Upper lobe of left lung (tissue), 6 donors: Measurements from ENCODE around the gene RPGRIP1L. TPM values are rescaled to one million over a fixed set of nuclear protein-coding genes. Genes with fewer than 3 reads are reported as not detected.
"Not testable (repeated sequence)": the region's sequence is repeated elsewhere in the genome, so short reads cannot be mapped to it uniquely, and the experiment has no call there.

Source experiments
- ATAC-seq, 2 donors: fragments of 200-7000 bp; cut with Tn5 transposase; one replicate each; pipeline ENCODE4 v1.9.1; 2022; ENCODE audit warnings: mild to moderate bottlenecking in 2 of 2, moderate library complexity in 2 of 2; ENCODE audit not compliant: low FRiP score in 2 of 2
- DNase-seq, 2 donors: peaks; one replicate each; pipeline ENCODE4 v3.0.0-alpha.2; 2019 to 2020
- H3K27ac ChIP-seq, 4 donors: fragments of 200-600 bp; sonication (generic); one replicate each; pipeline ENCODE4 v1.5.1; 2016 to 2019
- H3K27me3 ChIP-seq, 4 donors: fragments of 200-600 bp; sonication (generic); one replicate each; pipeline ENCODE4 v1.5.1; 2017 to 2019
- H3K36me3 ChIP-seq, 4 donors: fragments of 200-600 bp; sonication (generic); one replicate each; pipeline ENCODE4 v1.5.1; 2016 to 2019
- H3K4me1 ChIP-seq, 4 donors: fragments of 200-600 bp; sonication (generic); one replicate each; pipeline ENCODE4 v1.5.1; 2018 to 2019
- H3K4me3 ChIP-seq, 4 donors: fragments of 200-600 bp; sonication (generic); one replicate each; pipeline ENCODE4 v1.5.1; 2017 to 2019; ENCODE audit warnings: mild to moderate bottlenecking in 2 of 4, moderate library complexity in 1 of 4
- H3K9me3 ChIP-seq, 4 donors: fragments of 200-600 bp; sonication (generic); one replicate each; pipeline ENCODE4 v1.5.1; 2018 to 2019
- EP300 ChIP-seq, 4 donors: sonication (generic); formaldehyde crosslinking; IDR thresholded peaks; one replicate each; pipeline ENCODE4 v1.5.1; 2017; ENCODE audit warnings: antibody characterized with exemption in 4 of 4, control low read depth in 2 of 4
- POLR2A ChIP-seq, 4 donors: fragments of 450-650 bp; IDR thresholded peaks; one replicate each; pipeline ENCODE4 v1.5.1; 2016 to 2017; ENCODE audit warnings: antibody characterized with exemption in 4 of 4, mild to moderate bottlenecking in 2 of 4
- POLR2AphosphoS5 ChIP-seq, 2 donors: sonication (generic); formaldehyde crosslinking; IDR thresholded peaks; one replicate each; pipeline ENCODE4 v1.5.1; 2017; ENCODE audit warnings: antibody characterized with exemption in 2 of 2
- WGBS, 2 donors: methylation state at CpG; one replicate each; pipeline ENCODE4 v1.1.5; 2017 to 2018; 5-methylcytosine and 5-hydroxymethylcytosine counted together
- total RNA-seq, 6 donors: library from RNA; depleted of rRNA in 4 of 6; stranded (reverse); fragments of >200 nt in 4 of 6; gene quantifications; one replicate each; pipeline versions ENCODE4 v1.1.0 to v1.2.1, GENCODE V29; 2016 to 2021
- TF ChIP-seq, protein P1 (sequence below), 6 experiments: fragments of 450-650 bp in 4 of 6; fragments of 200-600 bp in 2 of 6; sonication (generic) in 2 of 6; IDR thresholded peaks; one replicate each; pipeline ENCODE4 v1.5.1; 2016 to 2019; ENCODE audit warnings: antibody characterized with exemption in 6 of 6
- donor health status: DM: no; HTN: no; CAD: no; lungs with moderate emphysema.
- donor health status: DM: no; HTN: yes; CAD: no; lungs with severe emphysema.

The RPGRIP1L gene
- total RNA-seq, 6 donors from 2014 or later, result 2.8 to 15.9 (median 4.0) TPM

DNA sequence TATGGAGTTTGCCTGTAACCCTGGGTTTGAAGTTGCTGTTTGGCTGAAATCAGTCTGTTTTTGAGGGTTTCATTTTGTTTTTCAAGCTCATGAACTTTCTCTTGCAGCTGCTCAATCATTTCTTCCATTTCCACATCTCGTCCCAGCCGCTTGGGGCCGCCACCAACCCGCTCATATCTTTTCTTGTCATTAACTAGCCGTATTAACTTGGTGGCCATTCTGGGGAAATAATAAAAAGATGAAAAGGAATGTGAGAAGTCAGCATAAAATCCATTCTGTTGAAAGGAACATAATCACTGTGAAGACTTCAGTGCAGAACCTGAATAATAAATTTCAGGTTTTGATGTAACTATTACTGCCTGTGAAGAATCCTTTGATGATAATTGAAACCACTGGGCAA is 11.5 kb downstream of the RPGRIP1L start:
- Histone ChIP-seq H3K27ac (no peak overlapping the region), H3K9me3 (no peaks in the 10 kb centered on the region), H3K4me3 (no peak overlapping the region), H3K27me3 (no peaks in the 10 kb centered on the region), H3K36me3 (peaks cover 0 to 7% (median 0%) of the 10 kb centered on the region in 4 donors), H3K4me1 (no peaks in the 10 kb centered on the region)
- 93 to 94% methylated on average over 5 of the region's 5 CpGs for WGBS, 2 donors
- ATAC-seq, result no peak
- TF ChIP-seq EP300 (IDR thresholded peaks at IDR 0.05) (no peak), POLR2A (IDR thresholded peaks at IDR 0.05) (no peak), POLR2AphosphoS5 (IDR thresholded peaks at IDR 0.05) (no peak)
- TF ChIP-seq, protein P1, sequence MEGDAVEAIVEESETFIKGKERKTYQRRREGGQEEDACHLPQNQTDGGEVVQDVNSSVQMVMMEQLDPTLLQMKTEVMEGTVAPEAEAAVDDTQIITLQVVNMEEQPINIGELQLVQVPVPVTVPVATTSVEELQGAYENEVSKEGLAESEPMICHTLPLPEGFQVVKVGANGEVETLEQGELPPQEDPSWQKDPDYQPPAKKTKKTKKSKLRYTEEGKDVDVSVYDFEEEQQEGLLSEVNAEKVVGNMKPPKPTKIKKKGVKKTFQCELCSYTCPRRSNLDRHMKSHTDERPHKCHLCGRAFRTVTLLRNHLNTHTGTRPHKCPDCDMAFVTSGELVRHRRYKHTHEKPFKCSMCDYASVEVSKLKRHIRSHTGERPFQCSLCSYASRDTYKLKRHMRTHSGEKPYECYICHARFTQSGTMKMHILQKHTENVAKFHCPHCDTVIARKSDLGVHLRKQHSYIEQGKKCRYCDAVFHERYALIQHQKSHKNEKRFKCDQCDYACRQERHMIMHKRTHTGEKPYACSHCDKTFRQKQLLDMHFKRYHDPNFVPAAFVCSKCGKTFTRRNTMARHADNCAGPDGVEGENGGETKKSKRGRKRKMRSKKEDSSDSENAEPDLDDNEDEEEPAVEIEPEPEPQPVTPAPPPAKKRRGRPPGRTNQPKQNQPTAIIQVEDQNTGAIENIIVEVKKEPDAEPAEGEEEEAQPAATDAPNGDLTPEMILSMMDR (IDR thresholded peaks at IDR 0.05), result no peak
- DNase-seq, result no peak

DNA sequence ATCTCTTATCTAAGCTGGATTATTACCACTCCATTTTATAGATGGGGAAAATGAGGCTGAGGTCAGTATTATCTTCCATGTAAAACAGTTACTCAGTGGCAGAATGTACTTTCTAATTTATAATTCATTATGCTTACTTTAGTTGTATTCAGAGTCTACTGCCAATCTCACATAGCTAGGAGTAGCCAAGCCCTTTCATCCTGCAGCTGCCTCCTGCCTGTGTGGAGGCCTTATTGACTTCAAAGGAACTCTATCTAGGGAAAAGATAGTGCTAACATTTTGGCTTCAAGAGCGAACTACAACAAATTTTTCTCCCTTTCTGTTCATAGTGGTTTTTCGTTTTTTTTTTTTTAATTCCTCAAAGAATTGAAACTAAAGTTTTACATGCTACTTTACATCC is 12.9 kb downstream of the RPGRIP1L start:
- no peak for ATAC-seq
- WGBS, 2 donors, result 93 to 96% methylated on average over 2 of the region's 2 CpGs
- no peaks in the 10 kb centered on the region for H3K4me1 ChIP-seq
- H3K27me3 ChIP-seq, result no peaks in the 10 kb centered on the region
- H3K36me3 ChIP-seq, result peaks cover 0 to 7% (median 0%) of the 10 kb centered on the region in 4 donors
- no peak for DNase-seq
- no peak overlapping the region for H3K4me3 ChIP-seq
- no peaks in the 10 kb centered on the region for H3K9me3 ChIP-seq
- TF ChIP-seq EP300 (IDR thresholded peaks at IDR 0.05) (no peak), POLR2AphosphoS5 (IDR thresholded peaks at IDR 0.05) (no peak)
- H3K27ac ChIP-seq, result no peak overlapping the region

DNA sequence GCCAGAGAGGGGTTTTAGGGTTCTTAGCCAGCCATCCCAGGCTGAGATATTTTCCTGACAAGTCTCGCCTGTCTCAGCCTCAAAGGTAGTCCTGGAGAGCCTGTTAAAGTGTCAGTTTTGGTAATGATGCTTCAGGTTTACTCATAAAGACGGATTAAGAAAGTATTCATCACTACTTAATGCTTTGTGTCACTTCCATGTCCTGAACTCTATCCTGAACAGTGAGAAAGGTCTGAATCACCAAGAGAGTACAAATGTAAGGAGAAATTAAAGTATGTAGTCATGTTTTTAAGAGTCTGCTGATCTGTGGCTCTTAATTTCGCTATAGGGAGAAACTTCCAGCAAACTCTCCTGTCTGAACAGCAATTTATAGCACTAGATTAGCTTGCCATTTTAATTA is 14.0 kb downstream of the RPGRIP1L start:
- no peak overlapping the region for H3K27ac ChIP-seq
- WGBS, 2 donors, result 94 to 95% methylated on average over 3 of the region's 3 CpGs
- no peaks in the 10 kb centered on the region for H3K9me3 ChIP-seq
- TF ChIP-seq POLR2A (IDR thresholded peaks at IDR 0.05) (no peak), EP300 (IDR thresholded peaks at IDR 0.05) (no peak), POLR2AphosphoS5 (IDR thresholded peaks at IDR 0.05) (no peak)
- TF ChIP-seq, protein P1 (IDR thresholded peaks at IDR 0.05), result no peak
- H3K36me3 ChIP-seq, result peaks cover 0 to 14% (median 0%) of the 10 kb centered on the region in 4 donors
- DNase-seq, result no peak
- no peaks in the 10 kb centered on the region for H3K27me3 ChIP-seq
- H3K4me3 ChIP-seq, result no peak overlapping the region
- no peaks in the 10 kb centered on the region for H3K4me1 ChIP-seq
- ATAC-seq, result no peak

DNA sequence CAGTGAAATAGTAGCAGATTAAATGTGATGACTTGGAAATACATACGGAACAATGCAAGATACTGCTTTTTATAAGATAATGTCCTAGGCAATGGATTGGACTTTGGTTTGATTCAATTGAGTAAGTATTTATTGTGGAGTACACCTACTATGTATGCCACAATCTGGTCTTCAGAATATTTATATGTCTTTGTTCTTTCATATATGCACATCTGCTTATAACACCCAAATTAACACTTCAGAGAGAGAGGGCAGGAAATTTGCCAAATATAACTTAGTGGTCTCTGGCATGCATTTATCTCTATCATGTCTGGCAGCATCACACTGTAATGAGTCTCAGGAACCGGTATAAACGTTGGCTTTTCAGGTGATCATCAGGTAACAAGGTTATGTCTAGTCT is 16.9 kb downstream of the RPGRIP1L start:
- ATAC-seq, result no peak

DNA sequence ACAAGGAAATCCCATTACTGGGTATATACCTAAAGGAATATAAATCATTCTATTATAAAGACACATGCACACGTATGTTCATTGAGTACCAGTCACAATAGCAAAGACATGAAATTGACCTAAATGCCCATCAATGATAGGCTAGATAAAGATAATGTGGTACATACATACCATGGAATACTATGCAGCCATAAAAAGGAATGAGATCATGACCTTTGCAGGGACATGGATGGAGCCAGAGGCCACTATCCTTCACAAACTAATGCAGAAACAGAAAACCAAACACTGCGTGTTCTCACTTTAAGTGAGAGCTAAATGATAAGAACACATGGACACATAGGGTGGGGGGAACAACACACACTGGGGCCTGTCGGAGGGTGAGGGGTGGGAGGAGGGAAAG is 18.3 kb downstream of the RPGRIP1L start:
- H3K36me3 ChIP-seq, H3K27ac ChIP-seq, DNase-seq, H3K4me1 ChIP-seq, ATAC-seq, H3K9me3 ChIP-seq, H3K27me3 ChIP-seq, H3K4me3 ChIP-seq: not testable (repeated sequence)
- WGBS, 2 donors, result 94 to 98% methylated on average over 3 of the region's 3 CpGs

More for the DNA sequence above, 16.9 kb downstream of the RPGRIP1L start:
- Histone ChIP-seq H3K27me3 (no peaks in the 10 kb centered on the region), H3K4me3 (no peak overlapping the region), H3K4me1 (no peaks in the 10 kb centered on the region), H3K36me3 (peaks cover 0 to 10% (median 0%) of the 10 kb centered on the region in 4 donors), H3K9me3 (no peaks in the 10 kb centered on the region), H3K27ac (no peak overlapping the region)
- TF ChIP-seq, protein P1 (IDR thresholded peaks at IDR 0.05), result no peak
- TF ChIP-seq POLR2AphosphoS5 (IDR thresholded peaks at IDR 0.05) (no peak), EP300 (IDR thresholded peaks at IDR 0.05) (no peak), POLR2A (IDR thresholded peaks at IDR 0.05) (no peak)
- 84 to 88% methylated on average over 3 of the region's 3 CpGs for WGBS, 2 donors
- DNase-seq, result no peak

DNA sequence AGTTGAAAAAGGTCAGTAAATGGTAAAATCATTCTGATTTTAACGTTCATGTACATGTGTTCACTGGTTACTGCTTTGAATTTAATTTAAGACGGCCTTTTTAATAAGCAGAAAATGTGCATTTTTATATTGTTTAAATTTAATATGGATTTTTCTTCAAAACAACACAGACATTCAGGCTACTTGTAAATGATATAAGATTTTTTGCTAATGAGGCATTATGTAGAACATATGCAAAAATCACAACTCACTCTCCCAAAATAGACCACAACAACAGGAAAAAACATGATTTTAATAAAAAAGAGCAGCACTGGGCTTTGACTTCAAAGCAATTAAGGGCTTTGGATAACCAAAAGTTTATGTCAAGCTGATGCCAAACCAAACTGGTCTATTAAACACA is 22.3 kb downstream of the RPGRIP1L start:
- no peak overlapping the region for H3K27ac ChIP-seq
- ATAC-seq (no peak), DNase-seq (no peak)
- H3K4me3 ChIP-seq, result no peak overlapping the region
- WGBS, 2 donors, result 94 to 95% methylated on average over 2 of the region's 2 CpGs
- peaks cover 0 to 7% (median 0%) of the 10 kb centered on the region in 4 donors for H3K36me3 ChIP-seq
- H3K4me1 ChIP-seq, result no peaks in the 10 kb centered on the region
- no peaks in the 10 kb centered on the region for H3K9me3 ChIP-seq
- TF ChIP-seq, protein P1 (IDR thresholded peaks at IDR 0.05), result no peak
- TF ChIP-seq EP300 (IDR thresholded peaks at IDR 0.05), result no peak
- no peak for TF ChIP-seq POLR2AphosphoS5 (IDR thresholded peaks at IDR 0.05)
- no peak for TF ChIP-seq POLR2A (IDR thresholded peaks at IDR 0.05)
- no peaks in the 10 kb centered on the region for H3K27me3 ChIP-seq
